Esophagus squamous epithelium (tissue), 5 donors: ENCODE results near the gene MRPL16. TPM values are rescaled to one million over a fixed set of nuclear protein-coding genes. Genes with fewer than 3 reads are reported as not detected.
"Not testable (repeated sequence)": the region's sequence is repeated elsewhere in the genome, so short reads cannot be mapped to it uniquely, and the experiment has no call there.

Experiments used
- DNase-seq: peaks from one replicate; lab custom pipeline; 2025; lab: John Stamatoyannopoulos, UW
- H3K27ac ChIP-seq, 4 donors: fragments of 200-600 bp; sonication (generic); one replicate each; pipeline ENCODE4 v1.5.1; 2016 to 2019; ENCODE audit warnings: mild to moderate bottlenecking in 1 of 4
- H3K27me3 ChIP-seq, 4 donors: fragments of 200-600 bp; sonication (generic); 1 replicate in 3 of 4; 2 replicates in 1 of 4; pipeline versions ENCODE4 v1.5.1 to v1.6.0; 2017 to 2021; ENCODE audit warnings: antibody characterized with exemption in 1 of 4
- H3K36me3 ChIP-seq, 3 donors: fragments of 200-600 bp; sonication (generic); one replicate each; pipeline ENCODE4 v1.5.1; 2016 to 2019
- H3K4me1 ChIP-seq, 3 donors: fragments of 200-600 bp; sonication (generic); one replicate each; pipeline ENCODE4 v1.5.1; 2017 to 2019
- H3K4me3 ChIP-seq, 4 donors: fragments of 200-600 bp; sonication (generic); 1 replicate in 3 of 4; 2 replicates in 1 of 4; pipeline ENCODE4 v1.5.1; 2016 to 2019; ENCODE audit warnings: mild to moderate bottlenecking in 2 of 4, moderate library complexity in 1 of 4
- H3K9me3 ChIP-seq, 3 donors: fragments of 200-600 bp; sonication (generic); one replicate each; pipeline ENCODE4 v1.5.1; 2016 to 2019
- CTCF ChIP-seq, 6 experiments: fragments of 450-650 bp in 4 of 6; fragments of 200-600 bp in 2 of 6; sonication (generic) in 2 of 6; IDR thresholded peaks; one replicate each; pipeline ENCODE4 v1.5.1; 2016 to 2019; ENCODE audit warnings: antibody characterized with exemption in 6 of 6, mild to moderate bottlenecking in 4 of 6, moderate library complexity in 4 of 6
- POLR2A ChIP-seq, 4 donors: fragments of 450-650 bp; IDR thresholded peaks; one replicate each; pipeline ENCODE4 v1.6.1; 2017; ENCODE audit warnings: antibody characterized with exemption in 4 of 4, mild to moderate bottlenecking in 4 of 4, moderate library complexity in 3 of 4
- WGBS, 2 donors: methylation state at CpG; one replicate each; pipeline ENCODE4 v1.1.5; 2018; 5-methylcytosine and 5-hydroxymethylcytosine counted together
- intact Hi-C: fragments of 100-400 bp; cut with DNase I; formaldehyde crosslinking; loops from one replicate; pipeline ENCODE4 v1.15.0; 2022
- total RNA-seq, 4 donors: library from RNA; depleted of rRNA; stranded (reverse); fragments of >200 nt; gene quantifications; one replicate each; pipeline ENCODE4 v1.1.0, GENCODE V29; 2016
- donor health status: DM: yes; HTN: yes; CAD: no.

Gene MRPL16
- total RNA-seq, 4 donors from 2014 or later: 31.4 to 41.6 (median 40.3) TPM

DNA sequence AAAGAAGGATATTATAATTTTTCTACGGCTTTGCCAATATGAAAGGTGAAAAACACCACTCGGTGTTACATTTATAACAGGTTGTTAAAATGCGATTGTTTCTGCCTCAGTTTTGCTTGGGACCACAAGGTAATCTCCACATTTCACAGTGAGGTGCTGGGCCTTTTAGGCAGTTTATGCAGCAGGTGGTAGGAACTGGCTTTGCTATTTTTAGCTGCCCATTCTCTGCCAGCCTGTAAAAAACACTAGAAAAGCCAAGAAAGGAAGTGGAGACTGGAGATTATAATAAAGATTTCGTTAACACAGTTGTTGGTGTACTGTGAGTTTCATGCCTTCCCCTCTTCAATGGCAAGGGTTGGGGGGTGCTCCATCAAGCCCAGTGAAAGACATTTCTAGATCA, 8.0 kb upstream of the MRPL16 start:
- WGBS, 2 donors: 60 to 67% methylated on average over 4 of the region's 4 CpGs
- intact Hi-C loops: no loop called here
- Histone ChIP-seq H3K36me3 (no peaks in the 10 kb centered on the region), H3K4me3 (no peak overlapping the region), H3K27ac (no peak overlapping the region), H3K4me1 (no peaks in the 10 kb centered on the region), H3K9me3 (no peaks in the 10 kb centered on the region), H3K27me3 (no peaks in the 10 kb centered on the region)
- TF ChIP-seq CTCF (IDR thresholded peaks at IDR 0.05): no peak
- TF ChIP-seq POLR2A (IDR thresholded peaks at IDR 0.05): no peak
- DNase-seq: no peak

- intact Hi-C loops, H3K4me1 ChIP-seq, H3K4me3 ChIP-seq, DNase-seq, H3K36me3 ChIP-seq, H3K9me3 ChIP-seq, H3K27ac ChIP-seq, H3K27me3 ChIP-seq: not testable (repeated sequence)
- WGBS, 2 donors: 73 to 75% methylated on average over 1 of the region's 1 CpG
Observed at GRCh38 chr11:59816434-59816833, 5.9 kb upstream of the MRPL16 start.

- no peak for TF ChIP-seq POLR2A (IDR thresholded peaks at IDR 0.05)
- TF ChIP-seq CTCF (IDR thresholded peaks at IDR 0.05): no peak
- Histone ChIP-seq H3K4me3 (no peak overlapping the region), H3K4me1 (peaks cover 0 to 4% (median 0%) of the 10 kb centered on the region in 3 donors), H3K27me3 (peaks cover 0 to 4% (median 0%) of the 10 kb centered on the region in 4 donors), H3K27ac (no peak overlapping the region), H3K36me3 (no peaks in the 10 kb centered on the region), H3K9me3 (no peaks in the 10 kb centered on the region)
- WGBS, 2 donors: 87 to 94% methylated on average over 1 of the region's 1 CpG
- DNase-seq: no peak
- intact Hi-C loops: no loop called here
Observed at GRCh38 chr11:59815754-59816153, 5.2 kb upstream of the MRPL16 start.

- no peak for DNase-seq
- H3K36me3 ChIP-seq: peaks cover 0 to under 1% (median 0%) of the 10 kb centered on the region in 3 donors
- H3K27ac ChIP-seq: no peak overlapping the region
- 39 to 43% methylated on average over 1 of the region's 1 CpG for WGBS, 2 donors
- H3K4me3 ChIP-seq: no peak overlapping the region
- TF ChIP-seq POLR2A (IDR thresholded peaks at IDR 0.05): no peak
- TF ChIP-seq CTCF (IDR thresholded peaks at IDR 0.05): no peak
- no peaks in the 10 kb centered on the region for H3K9me3 ChIP-seq
- peaks cover 0 to 4% (median 0%) of the 10 kb centered on the region in 4 donors for H3K27me3 ChIP-seq
- intact Hi-C loops: no loop called here
- H3K4me1 ChIP-seq: peaks cover 6 to 17% (median 8%) of the 10 kb centered on the region in 3 donors
Observed at GRCh38 chr11:59814021-59814420, 3.4 kb upstream of the MRPL16 start.

GRCh38 chr11:59813364-59813763, 2.8 kb upstream of the MRPL16 start:
- no peak overlapping the region for H3K4me3 ChIP-seq
- H3K9me3 ChIP-seq: no peaks in the 10 kb centered on the region
- H3K27me3 ChIP-seq: peaks cover 0 to 4% (median 0%) of the 10 kb centered on the region in 4 donors
- TF ChIP-seq CTCF (IDR thresholded peaks at IDR 0.05) (no peak), POLR2A (IDR thresholded peaks at IDR 0.05) (no peak)
- no peak overlapping the region for H3K27ac ChIP-seq
- WGBS, 2 donors: 83 to 100% methylated on average over 1 of the region's 1 CpG
- no peak for DNase-seq
- H3K36me3 ChIP-seq: peaks cover 0 to 7% (median 0%) of the 10 kb centered on the region in 3 donors
- H3K4me1 ChIP-seq: peaks cover 6 to 19% (median 8%) of the 10 kb centered on the region in 3 donors
- intact Hi-C loops: no loop called here

- Histone ChIP-seq H3K27me3 (peaks cover 0 to 4% (median 0%) of the 10 kb centered on the region in 4 donors), H3K9me3 (no peaks in the 10 kb centered on the region), H3K27ac (no peak overlapping the region), H3K4me3 (no peak overlapping the region), H3K4me1 (peaks cover 6 to 19% (median 8%) of the 10 kb centered on the region in 3 donors), H3K36me3 (peaks cover 0 to 18% (median 4%) of the 10 kb centered on the region in 3 donors)
- intact Hi-C loops: no loop called here
- no peak for TF ChIP-seq POLR2A (IDR thresholded peaks at IDR 0.05)
- no peak for TF ChIP-seq CTCF (IDR thresholded peaks at IDR 0.05)
- WGBS, 2 donors: 86 to 88% methylated on average over 2 of the region's 2 CpGs
- DNase-seq: no peak
Observed at GRCh38 chr11:59812220-59812619, 1.6 kb upstream of the MRPL16 start.
